ENCODE data around the gene RALGAPA1. TPM values are rescaled to one million over a fixed set of nuclear protein-coding genes. Genes with fewer than 3 reads are reported as not detected.
"Not testable (repeated sequence)": the region's sequence is repeated elsewhere in the genome, so short reads cannot be mapped to it uniquely, and the experiment has no call there.

Gene RALGAPA1
- total and polyA plus RNA-seq, 5 experiments from 2014 or later = 15.3 to 74.2 (median 25.9) TPM

GRCh38 chr14:35783699-35784098, 25.4 kb downstream of the RALGAPA1 start:
- Mint-ChIP-seq H3K36me3 (peaks cover 21 to 24% (median 23%) of the 10 kb centered on the region in 3 donors), H3K4me3 (no peak overlapping the region), H3K27me3 (no peaks in the 10 kb centered on the region), H3K9me3 (peaks cover 0 to 28% (median 18%) of the 10 kb centered on the region in 9 donors), H3K27ac (peak overlapping the region in 1 of 10 donors; percentile 17), H3K4me1 (peaks cover 14 to 28% (median 23%) of the 10 kb centered on the region in 4 donors)
- DNase-seq (no peak), ATAC-seq (no peak)
- POLR2A ChIA-PET = no interaction called here

GRCh38 chr14:35779368-35779767, 29.7 kb downstream of the RALGAPA1 start:
- POLR2A ChIA-PET = no interaction called here
- DNase-seq (no peak), ATAC-seq (no peak)
- Mint-ChIP-seq H3K27ac (no peak overlapping the region), H3K36me3 (peaks cover 22 to 23% (median 23%) of the 10 kb centered on the region in 3 donors), H3K4me3 (no peak overlapping the region), H3K9me3 (peaks cover 0 to 28% (median 18%) of the 10 kb centered on the region in 9 donors), H3K4me1 (peaks cover 6 to 17% (median 11%) of the 10 kb centered on the region in 4 donors), H3K27me3 (no peaks in the 10 kb centered on the region)

- POLR2A ChIA-PET, H3K27me3 Mint-ChIP-seq, H3K4me3 Mint-ChIP-seq, ATAC-seq, DNase-seq, H3K27ac Mint-ChIP-seq: not testable (repeated sequence)
- Mint-ChIP-seq H3K36me3 (peaks cover 18 to 25% (median 20%) of the 10 kb centered on the region in 3 donors), H3K9me3 (peaks cover 0 to 25% (median 14%) of the 10 kb centered on the region in 9 donors), H3K4me1 (peaks cover 0 to 15% (median 8%) of the 10 kb centered on the region in 4 donors)
These were observed 31.5 kb downstream of the RALGAPA1 start for GRCh38 chr14:35777550-35777949.

- POLR2A ChIA-PET = interaction anchor here (0.6 kb wide), 1 partner anchor 16 kb away, joined by 3 read pairs; no protein-coding TSS in a partner anchor
- peaks cover 0 to 21% (median 14%) of the 10 kb centered on the region in 9 donors for H3K9me3 Mint-ChIP-seq
- H3K36me3 Mint-ChIP-seq = peaks cover 14 to 25% (median 18%) of the 10 kb centered on the region in 3 donors
- no peak overlapping the region for H3K4me3 Mint-ChIP-seq
- no peaks in the 10 kb centered on the region for H3K27me3 Mint-ChIP-seq
- H3K27ac Mint-ChIP-seq = no peak overlapping the region
- H3K4me1 Mint-ChIP-seq = peaks cover 0 to 15% (median 8%) of the 10 kb centered on the region in 4 donors
- ATAC-seq = no peak
- DNase-seq = no peak
These were observed 32.3 kb downstream of the RALGAPA1 start for GRCh38 chr14:35776823-35777222.

GRCh38 chr14:35776085-35776484, 33.0 kb downstream of the RALGAPA1 start:
- not testable (repeated sequence) for H3K27me3 Mint-ChIP-seq, H3K4me3 Mint-ChIP-seq, DNase-seq, ATAC-seq
- POLR2A ChIA-PET = interaction anchor here (0.6 kb wide), 1 partner anchor 17 kb away, joined by 3 read pairs; no protein-coding TSS in a partner anchor
- Mint-ChIP-seq H3K4me1 (peaks cover 0 to 15% (median 7%) of the 10 kb centered on the region in 4 donors), H3K27ac (peak overlapping the region in 1 of 10 donors; percentile 47), H3K9me3 (peaks cover 0 to 14% (median 10%) of the 10 kb centered on the region in 9 donors), H3K36me3 (peaks cover 9 to 24% (median 12%) of the 10 kb centered on the region in 3 donors)

- peak; percentile 66 to 80 for ATAC-seq
- H3K27ac Mint-ChIP-seq = peak overlapping the region in 5 of 10 donors; percentile 25 to 80 (median 63)
These were observed 42.4 kb downstream of the RALGAPA1 start for GRCh38 chr14:35766700-35767082.

GRCh38 chr14:35766036-35766699, 42.9 kb downstream of the RALGAPA1 start:
- Mint-ChIP-seq H3K9me3 (no peaks in the 10 kb centered on the region), H3K27ac (peak overlapping the region in 6 of 10 donors; percentile 38 to 80 (median 60)), H3K27me3 (no peaks in the 10 kb centered on the region), H3K4me1 (peaks cover 5 to 27% (median 18%) of the 10 kb centered on the region in 4 donors), H3K36me3 (peaks cover 0 to 25% (median 17%) of the 10 kb centered on the region in 3 donors), H3K4me3 (peak overlapping the region in 7 of 10 donors; percentile 15 to 60 (median 36))
- DNase-seq (peak in 1 of 10 donors; percentile 1), ATAC-seq (no peak)
- POLR2A ChIA-PET = no interaction called here

More at GRCh38 chr14:35766700-35767082, 42.4 kb downstream of the RALGAPA1 start:
- POLR2A ChIA-PET = no interaction called here
- H3K36me3 Mint-ChIP-seq = peaks cover 0 to 22% (median 13%) of the 10 kb centered on the region in 3 donors
- H3K4me3 Mint-ChIP-seq = peak overlapping the region in 8 of 10 donors; percentile 18 to 60 (median 37)
- H3K4me1 Mint-ChIP-seq = peaks cover 5 to 27% (median 18%) of the 10 kb centered on the region in 4 donors
- DNase-seq = peak in 2 of 10 donors; percentile 14 to 17
- no peaks in the 10 kb centered on the region for H3K9me3 Mint-ChIP-seq
- no peaks in the 10 kb centered on the region for H3K27me3 Mint-ChIP-seq

GRCh38 chr14:35761922-35762321, 47.2 kb downstream of the RALGAPA1 start:
- ATAC-seq (no peak), DNase-seq (no peak)
- peak overlapping the region in 1 of 10 donors; percentile 55 for H3K27ac Mint-ChIP-seq
- peaks cover 0 to 47% (median 28%) of the 10 kb centered on the region in 3 donors for H3K36me3 Mint-ChIP-seq
- no peaks in the 10 kb centered on the region for H3K9me3 Mint-ChIP-seq
- no peak overlapping the region for H3K4me3 Mint-ChIP-seq
- H3K4me1 Mint-ChIP-seq = peaks cover 8 to 15% (median 13%) of the 10 kb centered on the region in 4 donors
- POLR2A ChIA-PET = no interaction called here
- H3K27me3 Mint-ChIP-seq = no peaks in the 10 kb centered on the region

GRCh38 chr14:35760143-35760542, 49.0 kb downstream of the RALGAPA1 start:
- DNase-seq (no peak), ATAC-seq (no peak)
- Mint-ChIP-seq H3K36me3 (peaks cover 6 to 55% (median 37%) of the 10 kb centered on the region in 3 donors), H3K27ac (peak overlapping the region in 1 of 10 donors; percentile 23), H3K4me1 (peaks cover 0 to 3% (median 0%) of the 10 kb centered on the region in 4 donors), H3K9me3 (no peaks in the 10 kb centered on the region), H3K27me3 (no peaks in the 10 kb centered on the region), H3K4me3 (no peak overlapping the region)
- POLR2A ChIA-PET = no interaction called here

- DNase-seq = no peak
- Mint-ChIP-seq H3K36me3 (peaks cover 6 to 67% (median 51%) of the 10 kb centered on the region in 3 donors), H3K4me1 (peaks cover 0 to 3% (median 0%) of the 10 kb centered on the region in 4 donors), H3K9me3 (peaks cover 0 to 2% (median 0%) of the 10 kb centered on the region in 9 donors), H3K27ac (no peak overlapping the region), H3K4me3 (no peak overlapping the region), H3K27me3 (no peaks in the 10 kb centered on the region)
- POLR2A ChIA-PET = no interaction called here
- no peak for ATAC-seq
These were observed 50.5 kb downstream of the RALGAPA1 start for GRCh38 chr14:35758523-35759129.

- H3K27ac Mint-ChIP-seq = no peak overlapping the region
- no peak for DNase-seq
- POLR2A ChIA-PET = no interaction called here
- H3K4me1 Mint-ChIP-seq = peaks cover 0 to 3% (median 0%) of the 10 kb centered on the region in 4 donors
- ATAC-seq = no peak
- H3K4me3 Mint-ChIP-seq = no peak overlapping the region
- no peaks in the 10 kb centered on the region for H3K27me3 Mint-ChIP-seq
- H3K9me3 Mint-ChIP-seq = peaks cover 0 to 2% (median 0%) of the 10 kb centered on the region in 9 donors
- peaks cover 14 to 80% (median 42%) of the 10 kb centered on the region in 3 donors for H3K36me3 Mint-ChIP-seq
These were observed 54.4 kb downstream of the RALGAPA1 start for GRCh38 chr14:35754671-35755070.

GRCh38 chr14:35752380-35752779, 56.7 kb downstream of the RALGAPA1 start:
- ATAC-seq (no peak), DNase-seq (no peak)
- POLR2A ChIA-PET = no interaction called here
- no peak overlapping the region for H3K4me3 Mint-ChIP-seq
- H3K27me3 Mint-ChIP-seq = no peaks in the 10 kb centered on the region
- H3K36me3 Mint-ChIP-seq = peaks cover 14 to 83% (median 40%) of the 10 kb centered on the region in 3 donors
- peaks cover 0 to 3% (median 0%) of the 10 kb centered on the region in 4 donors for H3K4me1 Mint-ChIP-seq
- peak overlapping the region in 2 of 10 donors; percentile 4 to 34 for H3K27ac Mint-ChIP-seq
- peaks cover 0 to 2% (median 0%) of the 10 kb centered on the region in 9 donors for H3K9me3 Mint-ChIP-seq
